WTC11 (cell line): Measurements from ENCODE around the gene TMTC1.

Experiments used
- CTCF ChIP-seq: fragments of 200-600 bp; IDR thresholded peaks from 2 replicates; pipeline ENCODE4 v1.8.0; 2022; ENCODE audit warnings: antibody characterized with exemption
- FOXK1 ChIP-seq: sonication (generic); formaldehyde crosslinking; IDR thresholded peaks from 2 replicates; pipeline ENCODE4 v1.8.0; 2022; ENCODE audit warnings: mild to moderate bottlenecking, moderate library complexity, missing genetic modification reagents
- GABPB1 ChIP-seq: sonication (generic); formaldehyde crosslinking; IDR thresholded peaks from 2 replicates; pipeline ENCODE4 v1.8.1; 2023; ENCODE audit warnings: mild to moderate bottlenecking, missing genetic modification reagents
- MXD4 ChIP-seq: fragments of 250-450 bp; sonication (Bioruptor Pico); IDR thresholded peaks from 2 replicates; pipeline ENCODE4 v1.8.0; 2021; ENCODE audit warnings: mild to moderate bottlenecking, moderate library complexity, borderline replicate concordance
- PRDM15 ChIP-seq: sonication (generic); formaldehyde crosslinking; IDR thresholded peaks from 2 replicates; pipeline ENCODE4 v1.8.0; 2022; ENCODE audit warnings: missing genetic modification reagents
- SP1 ChIP-seq: sonication (generic); formaldehyde crosslinking; conservative IDR thresholded peaks from 2 replicates; pipeline ENCODE4 v1.8.1; 2022; ENCODE audit warnings: missing genetic modification reagents
- ZBTB21 ChIP-seq: sonication (generic); formaldehyde crosslinking; IDR thresholded peaks from 2 replicates; pipeline ENCODE4 v1.8.1; 2023; ENCODE audit warnings: mild to moderate bottlenecking, missing genetic modification reagents, borderline replicate concordance
- ZNF317 ChIP-seq: sonication (generic); formaldehyde crosslinking; IDR thresholded peaks from 2 replicates; pipeline ENCODE4 v1.8.1; 2023; ENCODE audit warnings: low read depth, mild to moderate bottlenecking, moderate library complexity, missing genetic modification reagents, borderline replicate concordance

- TF ChIP-seq ZBTB21 (no peak), CTCF (no peak), SP1 (CRISPR knock-in tag) (no peak), GABPB1 (CRISPR knock-in tag) (no peak), MXD4 (CRISPR knock-in tag) (no peak), PRDM15 (no peak), FOXK1 (no peak), ZNF317 (no peak)
These were observed 48.1 kb downstream of the TMTC1 start for GRCh38 chr12:29735604-29736003.
